Chondrocyte (in vitro differentiated cells): ENCODE results near the gene SCYGR3. TPM values are rescaled to one million over a fixed set of nuclear protein-coding genes. Genes with fewer than 3 reads are reported as not detected.

Source experiments
- DNase-seq: peaks from one replicate; pipeline ENCODE4 v3.0.0; 2021; ENCODE audit warnings: mixed read lengths, low spot score
- H3K27ac Mint-ChIP-seq: one replicate; pipeline ENCODE4 v1.8.0; 2021; ENCODE audit warnings: mild to moderate bottlenecking, moderate library complexity, mixed read lengths; ENCODE audit not compliant: unreplicated experiment
- H3K27me3 Mint-ChIP-seq: 2 replicates; pipeline ENCODE4 v1.8.0; 2021; ENCODE audit warnings: low read depth, mixed read lengths
- H3K36me3 Mint-ChIP-seq: 2 replicates; pipeline ENCODE4 v1.8.0; 2021; ENCODE audit warnings: low read depth, mixed read lengths
- H3K4me1 Mint-ChIP-seq: 2 replicates; pipeline ENCODE4 v1.8.0; 2021; ENCODE audit warnings: low read depth, mild to moderate bottlenecking, mixed read lengths
- H3K4me3 Mint-ChIP-seq: one replicate; pipeline ENCODE4 v1.8.0; 2021; ENCODE audit warnings: mild to moderate bottlenecking, moderate library complexity, mixed read lengths; ENCODE audit not compliant: unreplicated experiment
- H3K9me3 Mint-ChIP-seq: 2 replicates; pipeline ENCODE4 v1.8.0; 2021; ENCODE audit warnings: low read depth, mixed read lengths
- CTCF ChIP-seq: fragments of 200-600 bp; sonication (generic); IDR thresholded peaks from 2 replicates; pipeline ENCODE4 v1.5.0; 2021; ENCODE audit warnings: antibody characterized with exemption, mild to moderate bottlenecking, moderate library complexity
- total RNA-seq: library from RNA; stranded (reverse); gene quantifications from 3 replicates; pipeline ENCODE4 v1.2.1, GENCODE V29; 2021

Gene SCYGR3
- total RNA-seq, 1 donor from 2014 or later: not detected

- peaks cover 9% of the 10 kb centered on the region for H3K4me1 Mint-ChIP-seq
These were observed 10.8 kb upstream of the SCYGR3 start for GRCh38 chr2:227625420-227625819.

GRCh38 chr2:227623226-227623625 lies 8.6 kb upstream of the SCYGR3 start:
- peak overlapping the region; percentile 77 for H3K27ac Mint-ChIP-seq

More at GRCh38 chr2:227625420-227625819, 10.8 kb upstream of the SCYGR3 start:
- no peak for DNase-seq
- Mint-ChIP-seq H3K4me3 (no peak overlapping the region), H3K9me3 (no peaks in the 10 kb centered on the region), H3K27ac (no peak overlapping the region), H3K27me3 (peaks cover 3% of the 10 kb centered on the region), H3K36me3 (no peaks in the 10 kb centered on the region)
- TF ChIP-seq CTCF: no peak

GRCh38 chr2:227617316-227618230 lies 2.9 kb upstream of the SCYGR3 start, which contains the start of gene SCYGR4:
Gene SCYGR4, plus strand, starts transcription at chr2:227617498. Its CDS starts 0 bp downstream, at chr2:227617498.
- TF ChIP-seq CTCF: no peak
- no peaks in the 10 kb centered on the region for H3K36me3 Mint-ChIP-seq
- no peak within 1 kb of the TSS for H3K4me3 Mint-ChIP-seq
- no peak for DNase-seq
- H3K27me3 Mint-ChIP-seq: peaks cover 10% of the 10 kb centered on the region
- peaks cover 3% of the 10 kb centered on the region for H3K4me1 Mint-ChIP-seq
- H3K9me3 Mint-ChIP-seq: no peaks in the 10 kb centered on the region
- no peak within 1 kb of the TSS for H3K27ac Mint-ChIP-seq

More at GRCh38 chr2:227623226-227623625, 8.6 kb upstream of the SCYGR3 start:
- peaks cover 9% of the 10 kb centered on the region for H3K4me1 Mint-ChIP-seq
- H3K27me3 Mint-ChIP-seq: no peaks in the 10 kb centered on the region
- no peaks in the 10 kb centered on the region for H3K36me3 Mint-ChIP-seq
- H3K9me3 Mint-ChIP-seq: no peaks in the 10 kb centered on the region
- no peak for DNase-seq
- no peak for TF ChIP-seq CTCF
- H3K4me3 Mint-ChIP-seq: no peak overlapping the region

- no peak overlapping the region for H3K27ac Mint-ChIP-seq
- peaks cover 10% of the 10 kb centered on the region for H3K27me3 Mint-ChIP-seq
- no peak for TF ChIP-seq CTCF
- no peak for DNase-seq
- no peak overlapping the region for H3K4me3 Mint-ChIP-seq
- H3K4me1 Mint-ChIP-seq: peaks cover 3% of the 10 kb centered on the region
- H3K9me3 Mint-ChIP-seq: no peaks in the 10 kb centered on the region
- no peaks in the 10 kb centered on the region for H3K36me3 Mint-ChIP-seq
These were observed 2.0 kb upstream of the SCYGR3 start for GRCh38 chr2:227616631-227617030.

GRCh38 chr2:227615906-227616305 lies 1.3 kb upstream of the SCYGR3 start:
- Mint-ChIP-seq H3K27me3 (peaks cover 10% of the 10 kb centered on the region), H3K36me3 (no peaks in the 10 kb centered on the region), H3K9me3 (no peaks in the 10 kb centered on the region), H3K27ac (no peak overlapping the region), H3K4me3 (no peak overlapping the region), H3K4me1 (peaks cover 3% of the 10 kb centered on the region)
- no peak for TF ChIP-seq CTCF
- DNase-seq: no peak
